DMS153 treated with DMSO at 0.1 percent for 48 hours (cell line): ENCODE data around the gene MDGA2.

ENCODE experiments used
- DNase-seq: peaks from one replicate; lab custom pipeline; 2025; ENCODE audit not compliant: unreplicated experiment; lab: John Stamatoyannopoulos, UW

Gene MDGA2

GRCh38 chr14:47675466-47676314 is at the start of gene MDGA2:
MDGA2 (minus strand) TSS chr14:47675605.
- DNase-seq: no peak

DNA sequence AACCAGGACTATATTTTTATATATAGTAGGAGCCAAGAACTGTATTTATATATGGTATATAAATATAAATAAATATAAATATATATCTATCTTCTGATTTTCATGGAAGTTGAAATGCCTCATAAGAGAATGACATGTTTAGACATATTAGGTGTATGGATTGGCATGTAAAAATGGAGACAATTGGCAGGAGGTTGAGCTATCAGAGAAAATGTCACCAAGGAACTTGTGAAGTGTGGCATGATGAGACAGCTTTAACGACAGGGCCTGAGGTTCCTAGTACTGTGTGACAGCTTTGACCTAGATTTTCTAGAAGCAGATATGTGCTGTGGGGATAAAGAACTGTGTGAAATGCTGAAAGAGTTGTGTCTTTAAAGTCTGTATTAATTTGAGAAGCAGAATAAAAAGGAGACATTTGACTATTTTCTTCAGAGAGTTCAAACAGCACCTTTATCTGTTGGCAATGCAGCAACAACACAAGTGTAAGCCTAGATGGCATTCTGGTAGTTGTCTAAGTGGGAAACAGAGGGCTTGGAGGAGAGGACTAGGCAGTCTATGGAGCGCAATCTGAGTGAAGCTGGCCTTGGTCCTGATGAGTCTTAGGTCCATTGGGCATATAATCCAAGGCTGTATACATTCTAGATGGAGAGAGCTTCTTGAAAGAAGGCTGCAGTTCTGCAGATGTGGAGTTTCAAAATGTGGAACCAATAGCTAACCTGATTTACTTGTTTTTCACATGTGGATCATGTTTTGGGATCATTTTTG is 47.7 kb upstream of the MDGA2 start:
- no peak for DNase-seq

DNA sequence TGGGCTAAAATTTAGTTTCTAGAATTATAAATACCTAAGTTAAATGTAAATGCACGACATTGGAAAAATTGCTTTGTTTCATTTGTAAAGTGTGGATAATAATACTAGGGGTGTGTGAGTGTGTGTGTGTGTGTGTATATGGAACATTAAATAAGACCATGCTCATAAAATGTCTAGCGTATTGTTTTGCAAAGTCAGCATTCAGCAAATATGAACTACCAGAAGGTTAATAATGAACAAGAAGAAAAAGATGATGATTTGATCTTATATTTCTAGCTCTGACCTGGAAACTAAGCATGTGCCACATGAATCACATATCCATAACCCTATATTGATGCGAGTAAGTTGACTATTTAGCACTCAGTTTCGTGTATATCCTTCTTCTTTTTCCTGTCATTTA is 44.9 kb upstream of the MDGA2 start:
- DNase-seq: no peak

DNA sequence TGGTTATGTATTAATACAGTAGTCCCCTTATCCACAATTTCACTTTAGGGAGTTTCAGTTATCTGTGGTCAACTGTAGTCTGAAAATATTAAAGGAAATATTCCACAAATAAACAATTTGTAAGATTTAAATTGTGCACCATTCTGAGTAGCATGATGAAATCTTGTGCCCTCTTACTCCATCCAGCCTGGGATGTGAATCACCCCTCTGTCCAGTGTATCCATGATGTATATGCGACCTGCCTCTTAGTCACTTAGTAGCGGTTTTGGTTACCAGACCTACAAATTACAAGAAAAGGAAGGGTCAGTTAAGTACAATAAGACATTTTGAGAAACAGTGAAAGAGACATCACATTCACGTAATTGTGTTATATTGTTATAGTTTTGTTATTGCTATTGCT is 39.9 kb upstream of the MDGA2 start:
- DNase-seq: no peak

- no peak for DNase-seq
These were observed 35.2 kb upstream of the MDGA2 start for GRCh38 chr14:47710581-47710980.

DNA sequence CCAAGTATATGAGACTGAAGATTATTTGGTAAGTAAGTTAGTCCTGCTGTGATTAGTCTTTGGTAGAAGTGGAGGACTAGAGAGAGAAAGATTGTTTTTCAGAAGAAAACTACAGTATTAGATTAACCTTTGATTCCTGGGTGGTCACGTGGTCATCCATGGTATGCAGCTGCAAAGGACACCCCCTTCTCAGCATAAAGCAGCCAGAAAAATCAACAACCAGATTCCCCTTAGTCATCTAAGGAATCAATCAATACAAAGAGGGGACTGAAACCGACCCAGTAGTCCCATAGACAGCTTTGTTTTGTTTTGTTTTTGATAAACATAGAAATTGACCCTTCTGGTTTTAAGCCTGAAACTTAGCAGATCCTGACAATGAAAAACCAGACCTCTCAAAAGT is 30.3 kb upstream of the MDGA2 start:
- no peak for DNase-seq

GRCh38 chr14:47691829-47692228 is 16.4 kb upstream of the MDGA2 start:
- no peak for DNase-seq

- no peak for DNase-seq
These were observed 3.6 kb upstream of the MDGA2 start for GRCh38 chr14:47678993-47679392.

DNA sequence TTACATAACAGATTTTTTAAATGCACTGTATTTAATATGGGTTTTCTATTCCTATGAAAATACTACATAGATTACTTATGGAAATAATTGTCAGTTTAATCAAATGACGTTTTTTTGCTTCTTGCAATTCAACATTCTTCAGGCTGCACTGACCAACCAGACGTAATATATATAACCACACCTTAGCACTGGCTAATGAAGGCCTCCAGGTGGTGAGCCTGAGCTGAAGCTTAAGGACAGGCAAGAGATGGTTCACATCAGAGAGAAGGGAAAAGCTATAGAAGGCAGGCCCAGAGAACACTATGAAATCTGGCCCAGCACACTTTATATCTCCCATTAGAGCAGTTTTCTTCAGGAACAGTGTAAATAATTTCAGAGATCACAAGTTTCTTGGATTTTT is 2.8 kb upstream of the MDGA2 start:
- no peak for DNase-seq

DNA sequence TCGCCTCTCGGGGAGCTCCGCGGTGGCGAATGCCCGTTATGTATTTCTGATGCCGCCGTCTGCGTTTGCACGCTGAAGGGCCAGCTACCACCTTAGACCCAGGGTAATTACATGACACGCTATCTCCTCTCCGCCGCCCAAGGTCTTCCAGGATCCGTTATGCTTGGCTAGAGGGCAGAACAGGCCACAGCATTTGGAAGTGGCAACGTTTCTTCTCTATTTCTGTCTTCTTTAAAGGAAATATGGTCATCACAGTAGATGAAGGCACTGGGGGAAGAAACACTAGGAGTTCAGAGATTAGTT is 861 bp upstream of the MDGA2 start:
- no peak for DNase-seq

DNA sequence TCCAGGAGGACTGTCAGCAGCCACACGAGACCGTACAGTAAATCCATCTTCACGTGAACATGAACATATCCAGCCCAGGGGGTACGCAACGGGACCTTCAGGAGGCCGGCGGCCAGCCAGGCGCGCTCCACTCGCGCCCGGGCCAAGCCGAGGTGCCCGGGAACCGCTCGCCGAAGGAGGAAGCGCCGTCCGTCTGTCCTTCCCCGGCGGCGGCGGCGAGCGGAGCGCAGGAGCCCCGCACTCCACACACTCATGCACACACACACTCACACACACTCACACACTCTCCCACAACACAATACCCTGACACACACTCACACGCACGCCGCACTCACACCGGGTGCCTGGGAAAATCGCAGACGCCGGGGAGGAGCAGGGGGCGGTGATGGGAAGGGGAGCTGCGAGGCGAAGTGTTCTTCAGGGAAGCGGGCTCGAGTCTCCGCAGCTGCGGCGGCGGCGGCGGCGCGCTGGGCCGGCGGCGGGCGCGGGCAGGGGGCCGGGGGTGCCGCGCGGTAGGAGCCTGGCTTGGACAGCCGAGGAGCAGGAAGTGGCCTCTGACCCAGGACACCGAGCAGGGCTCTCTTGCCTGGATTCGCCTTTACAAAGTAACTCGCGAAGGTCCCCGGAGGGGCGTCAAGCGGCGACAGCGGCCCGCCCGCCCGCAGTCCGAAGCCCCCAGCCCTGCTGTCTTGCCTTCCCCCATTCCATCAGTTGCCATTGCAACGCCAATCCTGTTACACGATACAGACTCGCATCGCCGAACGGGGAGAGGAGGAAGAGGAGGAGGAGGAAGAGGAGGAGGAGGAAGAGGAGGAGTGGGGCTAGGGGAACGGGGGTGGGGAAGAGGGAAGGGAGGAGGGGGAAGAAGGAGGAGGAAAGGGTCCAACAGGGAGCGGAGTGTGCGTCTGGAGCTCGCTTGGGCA is 601 bp downstream of the MDGA2 start:
- DNase-seq: no peak

- DNase-seq: no peak
These were observed 1.3 kb downstream of the MDGA2 start for GRCh38 chr14:47674148-47674542.

DNA sequence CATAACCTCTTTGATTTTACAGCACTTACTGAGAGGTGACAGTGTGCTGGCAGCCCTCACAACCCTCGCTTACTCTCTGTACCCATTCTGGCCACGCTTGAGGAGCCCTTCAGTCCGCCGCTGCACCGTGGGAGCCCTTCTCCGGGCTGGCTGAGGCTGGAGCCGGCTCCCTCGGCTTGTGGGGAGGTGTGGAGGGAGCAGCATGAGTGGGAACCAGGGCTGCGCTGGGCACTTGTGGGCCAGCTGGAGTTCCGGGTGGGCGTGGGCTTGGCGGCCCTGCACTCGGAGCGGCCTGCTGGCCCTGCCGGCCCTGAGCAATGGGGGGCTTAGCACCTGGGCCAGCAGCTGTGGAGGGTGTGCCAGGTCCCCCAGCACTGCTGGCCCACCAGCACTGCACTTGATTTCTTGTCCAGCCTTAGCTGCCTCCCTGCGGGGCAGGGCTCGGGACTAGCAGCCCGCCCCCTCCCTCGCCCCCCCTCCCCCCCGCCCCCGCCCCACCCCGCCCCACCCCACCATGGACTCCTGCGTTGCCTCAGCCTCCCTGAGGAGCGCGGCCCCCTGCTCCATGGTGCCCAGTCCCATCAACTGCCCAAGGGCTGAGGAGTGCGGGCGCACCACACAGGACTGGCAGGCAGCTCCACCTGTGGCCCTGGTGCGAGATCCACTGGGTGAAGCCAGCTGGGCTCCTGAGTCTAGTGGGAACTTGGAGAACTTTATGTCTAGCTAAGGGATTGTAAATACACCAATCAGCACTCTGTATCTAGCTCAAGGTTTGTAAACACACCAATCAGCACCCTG is 9.9 kb downstream of the MDGA2 start:
- no peak for DNase-seq

- DNase-seq: no peak
These were observed 12.9 kb downstream of the MDGA2 start for GRCh38 chr14:47662466-47662865.

DNA sequence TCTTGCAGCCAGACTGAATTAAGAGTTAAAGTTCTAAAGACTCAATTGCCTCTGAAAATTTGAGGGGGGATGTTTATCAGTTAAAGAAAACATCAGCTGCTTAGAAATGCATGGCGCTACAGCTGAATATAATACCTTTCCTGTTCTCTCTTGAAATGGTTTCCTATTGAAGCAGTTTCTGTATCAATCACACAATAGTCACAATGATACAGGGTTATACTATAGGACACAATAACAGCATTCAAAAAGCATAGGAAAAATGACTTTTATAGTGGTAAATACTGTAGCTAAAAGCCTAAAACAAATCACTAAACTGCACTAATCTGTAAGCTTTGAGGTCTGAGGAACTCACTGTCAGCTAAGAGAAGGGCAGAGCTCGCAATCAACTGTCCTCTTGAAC is 15.2 kb downstream of the MDGA2 start:
- DNase-seq: no peak

- no peak for DNase-seq
These were observed 17.4 kb downstream of the MDGA2 start for GRCh38 chr14:47658041-47658440.

DNA sequence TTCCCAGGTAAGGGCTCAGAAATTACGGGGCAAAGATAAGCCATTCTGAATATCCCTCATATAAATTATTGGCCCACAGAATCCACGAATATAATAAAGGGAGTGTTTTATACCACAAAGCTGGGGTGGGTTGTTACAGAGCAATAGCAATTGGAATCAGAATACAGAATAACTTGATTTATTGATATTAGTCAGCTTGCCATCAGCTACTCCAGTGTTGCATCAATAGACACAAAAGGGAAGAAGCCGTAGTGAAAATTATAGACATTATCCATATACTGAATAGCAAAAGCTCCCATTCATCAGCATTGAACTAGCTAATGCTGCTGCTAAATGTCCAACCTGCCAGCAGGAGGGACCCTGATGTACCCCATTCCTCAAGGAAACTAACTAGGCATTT is 18.3 kb downstream of the MDGA2 start:
- DNase-seq: no peak

DNA sequence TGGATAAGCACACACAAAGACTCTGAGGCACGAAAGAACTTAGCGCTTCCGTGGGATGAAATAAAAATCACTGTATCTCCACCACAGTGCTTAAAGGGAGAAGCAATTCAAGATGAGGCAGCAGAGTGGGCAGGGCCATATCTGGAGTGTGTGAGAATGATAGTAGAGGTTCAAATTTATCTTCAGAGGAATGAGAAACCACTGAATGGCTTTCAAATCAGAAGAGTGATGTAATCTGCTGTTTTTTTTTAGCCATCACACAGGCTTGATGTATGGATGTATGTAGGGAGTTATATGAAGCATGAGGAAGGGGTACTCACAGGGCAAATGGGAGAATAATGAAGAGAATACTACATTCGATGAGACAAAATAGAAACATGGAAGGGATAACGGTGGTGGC is 24.1 kb downstream of the MDGA2 start:
- DNase-seq: no peak

GRCh38 chr14:47637753-47638152 is 37.7 kb downstream of the MDGA2 start:
- no peak for DNase-seq

- DNase-seq: no peak
These were observed 49.0 kb downstream of the MDGA2 start for GRCh38 chr14:47626151-47627035.
